IMR-90 (cell line): Measurements from ENCODE around the gene SYCP2. TPM values are rescaled to one million over a fixed set of nuclear protein-coding genes. Genes with fewer than 3 reads are reported as not detected.

Source experiments
- ATAC-seq: fragments of 200-7000 bp; cut with Tn5 transposase; 2 replicates; pipeline ENCODE4 v1.9.1; 2020; ENCODE audit warnings: low read depth, mild to moderate bottlenecking, moderate library complexity
- BruUV-seq: library from RNA; stranded (reverse); fragments of 400-500 nt; replicated peaks from 2 replicates; lab custom pipeline; 2021; lab: Mats Ljungman, UMichigan
- CTCF ChIA-PET: fragments of 300-600 bp; formaldehyde crosslinking; extraction: SDS; loops from one replicate; lab custom pipeline; 2021; ENCODE audit warnings: antibody characterized with exemption; lab: Yijun Ruan, JAX
- POLR2A ChIA-PET: fragments of 300-600 bp; sonication (Branson Sonifier 250); formaldehyde crosslinking; loops from one replicate; lab custom pipeline; 2022; ENCODE audit warnings: antibody characterized with exemption; ENCODE audit not compliant: unreplicated experiment; lab: Charles Lee
- DNase-seq: peaks from one replicate; pipeline ENCODE4 v3.0.0; 2013
- H2AFZ ChIP-seq: replicated peaks from 2 replicates; pipeline ENCODE3; 2013; ENCODE audit warnings: low read length, mild to moderate bottlenecking; ENCODE audit not compliant: poor library complexity
- H2AK5ac ChIP-seq: 2 replicates; pipeline ENCODE4 v1.6.1; 2013; ENCODE audit warnings: low read depth, low read length, inconsistent platforms
- H2AK9ac ChIP-seq: replicated peaks from 2 replicates; pipeline ENCODE3; 2013; ENCODE audit warnings: mild to moderate bottlenecking, low read depth, low read length, moderate library complexity; ENCODE audit not compliant: poor library complexity
- H2BK120ac ChIP-seq: 2 replicates; pipeline ENCODE4 v1.6.1; 2013; ENCODE audit warnings: low read depth, low read length, inconsistent platforms
- H2BK15ac ChIP-seq: 3 replicates; pipeline ENCODE4 v1.6.1; 2013; ENCODE audit warnings: low read depth, low read length, inconsistent platforms
- H2BK20ac ChIP-seq: 2 replicates; pipeline ENCODE4 v1.6.1; 2013; ENCODE audit warnings: low read depth, mild to moderate bottlenecking, inconsistent platforms, low read length, moderate library complexity
- H2BK5ac ChIP-seq: 2 replicates; pipeline ENCODE4 v1.6.1; 2013; ENCODE audit warnings: mild to moderate bottlenecking, low read depth, low read length, inconsistent platforms; ENCODE audit not compliant: poor library complexity, severe bottlenecking
- H3K14ac ChIP-seq: replicated peaks from 2 replicates; pipeline ENCODE4 v1.6.1; 2013; ENCODE audit warnings: low read depth, low read length, inconsistent platforms
- H3K18ac ChIP-seq: 2 replicates; pipeline ENCODE4 v1.6.1; 2013; ENCODE audit warnings: low read depth, low read length, control low read depth
- H3K23ac ChIP-seq: 2 replicates; pipeline ENCODE4 v1.6.1; 2013; ENCODE audit warnings: low read depth, low read length, inconsistent platforms
- H3K27ac ChIP-seq: 2 replicates; pipeline ENCODE4 v1.5.1; 2013; ENCODE audit warnings: mild to moderate bottlenecking, control low read depth, low read length; ENCODE audit not compliant: insufficient read depth
- H3K27me3 ChIP-seq: 2 replicates; pipeline ENCODE4 v1.6.1; 2013; ENCODE audit warnings: low read length; ENCODE audit not compliant: control insufficient read depth, insufficient read depth
- H3K36me3 ChIP-seq: 2 replicates; pipeline ENCODE4 v1.6.1; 2013; ENCODE audit warnings: low read length, mixed read lengths; ENCODE audit not compliant: control insufficient read depth, insufficient read depth
- H3K4ac ChIP-seq: 2 replicates; pipeline ENCODE4 v1.6.1; 2013; ENCODE audit warnings: low read depth, low read length, inconsistent platforms
- H3K4me1 ChIP-seq: 2 replicates; pipeline ENCODE4 v1.6.1; 2013; ENCODE audit warnings: low read length, mixed read lengths; ENCODE audit not compliant: control insufficient read depth, insufficient read depth
- H3K4me2 ChIP-seq: 2 replicates; pipeline ENCODE4 v1.6.1; 2013; ENCODE audit warnings: low read depth, mild to moderate bottlenecking, control low read depth, low read length, moderate library complexity
- H3K4me3 ChIP-seq: 2 replicates; pipeline ENCODE4 v1.5.1; 2013; ENCODE audit warnings: low read depth, mild to moderate bottlenecking, control low read depth, low read length, moderate library complexity; ENCODE audit not compliant: insufficient read depth
- H3K56ac ChIP-seq: 2 replicates; pipeline ENCODE4 v1.6.1; 2013; ENCODE audit warnings: low read length, inconsistent platforms; ENCODE audit not compliant: insufficient read depth; ENCODE audit errors: extremely low read depth
- H3K79me1 ChIP-seq, 2 experiments: 2 replicates each; pipeline ENCODE4 v1.6.1; 2013; ENCODE audit warnings: low read length in 2 of 2, inconsistent platforms in 1 of 2, low read depth in 1 of 2
- H3K9ac ChIP-seq: 2 replicates; pipeline ENCODE4 v1.6.1; 2013; ENCODE audit warnings: low read depth, low read length, control low read depth
- H3K9me1 ChIP-seq: 2 replicates; pipeline ENCODE4 v1.6.1; 2013; ENCODE audit warnings: low read length, inconsistent platforms; ENCODE audit not compliant: insufficient read depth
- H3K9me3 ChIP-seq: 2 replicates; pipeline ENCODE4 v1.6.1; 2013; ENCODE audit warnings: low read length; ENCODE audit not compliant: control insufficient read depth, insufficient read depth
- H4K20me1 ChIP-seq: 2 replicates; pipeline ENCODE4 v1.6.1; 2013; ENCODE audit warnings: low read length, inconsistent platforms; ENCODE audit not compliant: insufficient read depth
- H4K5ac ChIP-seq: 2 replicates; pipeline ENCODE4 v1.6.1; 2013; ENCODE audit warnings: mild to moderate bottlenecking, low read depth, low read length, control low read depth
- H4K8ac ChIP-seq, 2 experiments: 2 replicates each; pipeline ENCODE4 v1.6.1; 2013; ENCODE audit warnings: low read depth in 2 of 2, low read length in 2 of 2, control low read depth in 1 of 2, inconsistent platforms in 1 of 2
- H4K91ac ChIP-seq: 2 replicates; pipeline ENCODE4 v1.6.1; 2013; ENCODE audit warnings: low read depth, low read length, inconsistent platforms; ENCODE audit not compliant: insufficient read depth
- BHLHE40 ChIP-seq: fragments of 150-350 bp; IDR thresholded peaks from 2 replicates; pipeline ENCODE4 v1.6.1; 2016; ENCODE audit warnings: mild to moderate bottlenecking, low read depth, low read length
- CEBPB ChIP-seq: IDR thresholded peaks from 2 replicates; pipeline ENCODE4 v1.6.1; 2012; ENCODE audit warnings: low read depth, low read length, improper control_type of control experiment
- CHD1 ChIP-seq: IDR thresholded peaks from 2 replicates; pipeline ENCODE4 v1.6.1; 2012; ENCODE audit warnings: low read depth, low read length, improper control_type of control experiment
- CTCF ChIP-seq: conservative IDR thresholded peaks from 2 replicates; pipeline ENCODE4 v1.5.1; 2012; ENCODE audit warnings: mild to moderate bottlenecking, low read depth, low read length, improper control_type of control experiment
- ELK1 ChIP-seq: fragments of 150-350 bp; IDR thresholded peaks from 2 replicates; pipeline ENCODE4 v1.6.1; 2016; ENCODE audit warnings: low read depth, mild to moderate bottlenecking, low read length, moderate library complexity, borderline replicate concordance
- FOS ChIP-seq: fragments of 150-350 bp; IDR thresholded peaks from 2 replicates; pipeline ENCODE4 v1.6.1; 2016; ENCODE audit warnings: low read depth, low read length
- MAFK ChIP-seq: IDR thresholded peaks from 2 replicates; pipeline ENCODE4 v1.6.1; 2012; ENCODE audit warnings: low read depth, low read length, improper control_type of control experiment
- MAZ ChIP-seq: IDR thresholded peaks from 2 replicates; pipeline ENCODE4 v1.6.1; 2012; ENCODE audit warnings: low read depth, mild to moderate bottlenecking, low read length, improper control_type of control experiment, moderate library complexity, borderline replicate concordance
- MXI1 ChIP-seq: IDR thresholded peaks from 2 replicates; pipeline ENCODE4 v1.6.1; 2012; ENCODE audit warnings: low read depth, mild to moderate bottlenecking, low read length, moderate library complexity, borderline replicate concordance
- NFE2L2 ChIP-seq: fragments of 150-350 bp; IDR thresholded peaks from 2 replicates; pipeline ENCODE4 v1.6.1; 2016; ENCODE audit warnings: low read depth, mild to moderate bottlenecking, low read length
- POLR2A ChIP-seq: IDR thresholded peaks from 2 replicates; pipeline ENCODE4 v1.6.1; 2012; ENCODE audit warnings: mild to moderate bottlenecking, low read depth, low read length
- RAD21 ChIP-seq: IDR thresholded peaks from 2 replicates; pipeline ENCODE4 v1.6.1; 2012; ENCODE audit warnings: low read length, improper control_type of control experiment
- RCOR1 ChIP-seq: IDR thresholded peaks from 2 replicates; pipeline ENCODE4 v1.6.1; 2012; ENCODE audit warnings: mild to moderate bottlenecking, low read length, improper control_type of control experiment; ENCODE audit not compliant: insufficient replicate concordance
- RFX5 ChIP-seq: IDR thresholded peaks from 2 replicates; pipeline ENCODE4 v1.8.0; 2012; ENCODE audit warnings: low read depth, mild to moderate bottlenecking, low read length, moderate library complexity
- SMC3 ChIP-seq: fragments of 150-350 bp; IDR thresholded peaks from 2 replicates; pipeline ENCODE4 v1.6.1; 2016; ENCODE audit warnings: low read depth, mild to moderate bottlenecking, antibody characterized with exemption, low read length, moderate library complexity
- USF2 ChIP-seq: fragments of 150-350 bp; IDR thresholded peaks from 2 replicates; pipeline ENCODE4 v1.6.1; 2017; ENCODE audit warnings: mild to moderate bottlenecking, antibody characterized with exemption, low read length, low read depth
- WGBS, 2 experiments: methylation state at CpG; one replicate each; pipeline versions ENCODE4 v1.1.5 to v1.1.7; 2013; ENCODE audit warnings: missing lambda C conversion rate in 2 of 2; ENCODE audit not compliant: insufficient read length in 1 of 2; ENCODE audit errors: extremely low coverage in 2 of 2; 5-methylcytosine and 5-hydroxymethylcytosine counted together
- dilution Hi-C: fragments of 300-500 bp; cut with HindIII; formaldehyde crosslinking; loops from one replicate; pipeline ENCODE4 v1.14.3; 2018; ENCODE audit warnings: low sequenced_read_pairs; ENCODE audit not compliant: unreplicated experiment
- in situ Hi-C: fragments of 300-500 bp; cut with MboI; formaldehyde crosslinking; loops from 3 replicates; pipeline ENCODE4 v1.14.3; 2019; ENCODE audit warnings: low sequenced_read_pairs, inconsistent platforms, mixed read lengths
- intact Hi-C: fragments of 100-400 bp; cut with micrococcal nuclease; formaldehyde crosslinking; loops from 2 replicates; pipeline ENCODE4 v1.10.0; 2022
- polyA plus RNA-seq, 3 experiments: library from polyadenylated mRNA; depleted of rRNA; stranded (reverse); fragments of >200 nt; gene quantifications; 2 replicates each; pipeline ENCODE4 v1.2.3, GENCODE V29; 2012; ENCODE audit warnings: low replicate concordance in 1 of 3
- total RNA-seq: library from RNA; depleted of rRNA; stranded (reverse); fragments of >200 nt; gene quantifications from 2 replicates; pipeline ENCODE4 v1.2.3, GENCODE V29; 2012

SYCP2 gene
- total and polyA plus RNA-seq, 2 of the 4 experiments (the other 2 are of a cell fraction): 0.18 to 0.31 TPM

GRCh38 chr20:59884494-59884893 is 48.9 kb downstream of the SYCP2 start:
- DNase-seq (no peak), ATAC-seq (no peak)
- Histone ChIP-seq H4K20me1 (no peaks in the 10 kb centered on the region), H3K9me1 (no peaks in the 10 kb centered on the region), H2AK9ac (no peak overlapping the region), H3K4me2 (no peak overlapping the region), H3K23ac (no peak overlapping the region), H3K18ac (no peak overlapping the region), H3K4me3 (no peak overlapping the region), H3K4me1 (no peaks in the 10 kb centered on the region), H2AK5ac (no peak overlapping the region), H3K56ac (no peak overlapping the region), H2AFZ (no peak overlapping the region), H3K36me3 (no peaks in the 10 kb centered on the region), H3K4ac (no peak overlapping the region), H2BK15ac (no peak overlapping the region), H3K9me3 (no peaks in the 10 kb centered on the region), H3K27me3 (no peaks in the 10 kb centered on the region), H2BK5ac (no peak overlapping the region), H2BK120ac (no peak overlapping the region), H4K8ac (no peak overlapping the region), H3K9ac (no peak overlapping the region), H3K27ac (no peak overlapping the region), H3K79me1 (no peaks in the 10 kb centered on the region), H2BK20ac (no peak overlapping the region), H3K14ac (no peak overlapping the region), H4K91ac (no peak overlapping the region), H4K5ac (no peak overlapping the region)
- WGBS, 2 experiments: no CpG with 5 or more reads among the region's 3 CpGs
- ChIA-PET CTCF (interaction anchor here (1.0 kb wide), 1 partner anchor 18 kb away, joined by 3 read pairs; no protein-coding TSS in a partner anchor), POLR2A (no interaction called here)
- in situ Hi-C loops: no loop called here
- no TSS peak for BruUV-seq
- dilution Hi-C loops: no loop called here
- intact Hi-C loops: no loop called here
- no peak for TF ChIP-seq ELK1
- no peak for TF ChIP-seq RAD21
- TF ChIP-seq USF2: no peak
- TF ChIP-seq SMC3: no peak
- no peak for TF ChIP-seq FOS
- TF ChIP-seq BHLHE40: no peak
- no peak for TF ChIP-seq CEBPB
- no peak for TF ChIP-seq MAFK
- TF ChIP-seq MAZ: no peak
- no peak for TF ChIP-seq RFX5
- no peak for TF ChIP-seq RCOR1
- TF ChIP-seq CTCF: no peak
- TF ChIP-seq POLR2A: no peak
- no peak for TF ChIP-seq MXI1
- TF ChIP-seq NFE2L2: no peak
- TF ChIP-seq CHD1: no peak
